Mesenchymal stem cell (in vitro differentiated cells and primary cell): ENCODE data around the gene USP3.
"Not testable (repeated sequence)": the region's sequence is repeated elsewhere in the genome, so short reads cannot be mapped to it uniquely, and the experiment has no call there.

ENCODE experiments used
- DNase-seq: peaks from one replicate; pipeline ENCODE4 v3.0.0-alpha.2; 2013
- H2AFZ ChIP-seq: one replicate; pipeline ENCODE4 v1.6.1; 2013; ENCODE audit warnings: low read depth, mild to moderate bottlenecking, control low read depth, inconsistent platforms, low read length, moderate library complexity
- H2AK5ac ChIP-seq: 2 replicates; pipeline ENCODE4 v1.6.1; 2013; ENCODE audit warnings: low read length, moderate library complexity, mild to moderate bottlenecking, inconsistent platforms; ENCODE audit not compliant: severe bottlenecking
- H2BK120ac ChIP-seq: one replicate; pipeline ENCODE4 v1.6.1; 2013; ENCODE audit warnings: low read depth, mild to moderate bottlenecking, inconsistent platforms, low read length, moderate library complexity
- H2BK12ac ChIP-seq, 2 experiments: one replicate each; pipeline ENCODE4 v1.6.1; 2013; ENCODE audit warnings: inconsistent platforms in 2 of 2, low read length in 2 of 2, mild to moderate bottlenecking in 2 of 2, moderate library complexity in 2 of 2, control low read depth in 1 of 2
- H2BK15ac ChIP-seq: one replicate; pipeline ENCODE4 v1.6.1; 2013; ENCODE audit warnings: mild to moderate bottlenecking, low read depth, inconsistent platforms; ENCODE audit not compliant: poor library complexity, severe bottlenecking
- H2BK5ac ChIP-seq: 2 replicates; pipeline ENCODE4 v1.6.1; 2013; ENCODE audit warnings: low read depth, mild to moderate bottlenecking, low read length, control low read depth, inconsistent platforms; ENCODE audit not compliant: poor library complexity, severe bottlenecking
- H3K14ac ChIP-seq, 2 experiments: one replicate each; pipeline ENCODE4 v1.6.1; 2013; ENCODE audit warnings: inconsistent platforms in 2 of 2, low read length in 2 of 2, control low read depth in 1 of 2, mild to moderate bottlenecking in 1 of 2, moderate library complexity in 1 of 2
- H3K18ac ChIP-seq, 2 experiments: one replicate each; pipeline ENCODE4 v1.6.1; 2013; ENCODE audit warnings: inconsistent platforms in 2 of 2, low read length in 2 of 2, control low read depth in 1 of 2, low read depth in 1 of 2, mild to moderate bottlenecking in 1 of 2
- H3K23ac ChIP-seq, 2 experiments: one replicate each; pipeline ENCODE4 v1.6.1; 2013; ENCODE audit warnings: inconsistent platforms in 2 of 2, low read length in 2 of 2, mild to moderate bottlenecking in 2 of 2, moderate library complexity in 2 of 2, control low read depth in 1 of 2
- H3K27ac ChIP-seq: 2 replicates; pipeline ENCODE4 v1.5.1; 2013; ENCODE audit warnings: mild to moderate bottlenecking, moderate library complexity, low read length, control low read depth, inconsistent platforms; ENCODE audit not compliant: poor library complexity, severe bottlenecking
- H3K27me3 ChIP-seq, 2 experiments: 2 replicates each; pipeline versions ENCODE4 v1.6.1 to v1.7.0; 2013; ENCODE audit warnings: low read length in 2 of 2, mild to moderate bottlenecking in 2 of 2, moderate library complexity in 2 of 2, control low read depth in 1 of 2, inconsistent platforms in 1 of 2; ENCODE audit not compliant: control insufficient read depth in 1 of 2, insufficient read depth in 1 of 2
- H3K36me3 ChIP-seq, 2 experiments: 2 replicates each; pipeline versions ENCODE4 v1.6.1 to v1.7.0; 2013; ENCODE audit warnings: low read length in 2 of 2, control low read depth in 1 of 2, inconsistent platforms in 1 of 2, low read depth in 1 of 2, mild to moderate bottlenecking in 1 of 2; ENCODE audit not compliant: insufficient read depth in 2 of 2, control insufficient read depth in 1 of 2
- H3K4ac ChIP-seq, 2 experiments: one replicate each; pipeline ENCODE4 v1.6.1; 2013; ENCODE audit warnings: inconsistent platforms in 2 of 2, low read length in 2 of 2, mild to moderate bottlenecking in 2 of 2, moderate library complexity in 2 of 2, control low read depth in 1 of 2, low read depth in 1 of 2
- H3K4me1 ChIP-seq: 2 replicates; pipeline ENCODE4 v1.6.1; 2013; ENCODE audit warnings: low read depth, low read length, control low read depth; ENCODE audit not compliant: control insufficient read depth, insufficient read depth
- H3K4me2 ChIP-seq: 2 replicates; pipeline ENCODE4 v1.6.1; 2013; ENCODE audit warnings: low read length, mild to moderate bottlenecking, inconsistent platforms; ENCODE audit not compliant: poor library complexity, severe bottlenecking
- H3K4me3 ChIP-seq, 2 experiments: 2 replicates each; pipeline versions ENCODE4 v1.5.1 to v1.7.0; 2013; ENCODE audit warnings: low read length in 2 of 2, mild to moderate bottlenecking in 2 of 2, control low read depth in 1 of 2, low read depth in 1 of 2; ENCODE audit not compliant: insufficient read depth in 1 of 2
- H3K79me1 ChIP-seq: replicated peaks from 2 replicates; pipeline ENCODE4 v1.6.1; 2013; ENCODE audit warnings: mild to moderate bottlenecking, control low read depth, low read length, inconsistent platforms; ENCODE audit not compliant: poor library complexity, severe bottlenecking
- H3K9ac ChIP-seq: 2 replicates; pipeline ENCODE4 v1.7.0; 2013; ENCODE audit warnings: mild to moderate bottlenecking, low read length, moderate library complexity
- H3K9me3 ChIP-seq: 2 replicates; pipeline ENCODE4 v1.7.0; 2013; ENCODE audit warnings: mild to moderate bottlenecking, low read length; ENCODE audit not compliant: control insufficient read depth
- H4K8ac ChIP-seq: one replicate; pipeline ENCODE4 v1.6.1; 2013; ENCODE audit warnings: inconsistent platforms, mild to moderate bottlenecking, low read length, moderate library complexity
- H4K91ac ChIP-seq: one replicate; pipeline ENCODE4 v1.6.1; 2013; ENCODE audit warnings: mild to moderate bottlenecking, low read length, inconsistent platforms
- WGBS: methylation state at CpG from one replicate; pipeline ENCODE4 v1.1.7; 2013; ENCODE audit warnings: mixed read lengths; 5-methylcytosine and 5-hydroxymethylcytosine counted together

USP3 gene

GRCh38 chr15:63520462-63520861 is 16.1 kb downstream of the USP3 start:
- not testable (repeated sequence) for H2BK12ac ChIP-seq, H3K27ac ChIP-seq, H3K14ac ChIP-seq, H3K23ac ChIP-seq, H2AK5ac ChIP-seq, H4K91ac ChIP-seq, H2BK15ac ChIP-seq, H3K36me3 ChIP-seq, H3K4me1 ChIP-seq, H2BK120ac ChIP-seq, H4K8ac ChIP-seq, DNase-seq, H3K9me3 ChIP-seq, H3K18ac ChIP-seq, H3K27me3 ChIP-seq, H2BK5ac ChIP-seq, H3K4me3 ChIP-seq, H3K9ac ChIP-seq, H3K4me2 ChIP-seq, H3K4ac ChIP-seq, H2AFZ ChIP-seq
- WGBS = 97% methylated on average over 7 of the region's 7 CpGs
- peaks cover 15% of the 10 kb centered on the region for H3K79me1 ChIP-seq

- DNase-seq = no peak
- Histone ChIP-seq H3K9me3 (no peaks in the 10 kb centered on the region), H2AFZ (no peak overlapping the region), H3K9ac (peak overlapping the region; percentile 62), H3K14ac (no peak overlapping the region), H3K18ac (no peak overlapping the region), H3K27ac (no peak overlapping the region), H3K36me3 (peaks cover 0 to 4% of the 10 kb centered on the region in 2 experiments), H2BK12ac (no peak overlapping the region), H4K8ac (peak overlapping the region; percentile 47), H3K4me2 (no peak overlapping the region), H3K4me3 (peak overlapping the region in 1 of 2 experiments; percentile 50), H3K4ac (peak overlapping the region in 1 of 2 experiments; percentile 40), H3K79me1 (peaks cover 15% of the 10 kb centered on the region), H2BK120ac (no peak overlapping the region), H2BK15ac (no peak overlapping the region), H3K4me1 (peaks cover 3% of the 10 kb centered on the region), H3K23ac (no peak overlapping the region), H2AK5ac (no peak overlapping the region), H3K27me3 (no peaks in the 10 kb centered on the region), H2BK5ac (no peak overlapping the region), H4K91ac (peak overlapping the region; percentile 20)
- WGBS = 85% methylated on average over 3 of the region's 3 CpGs
Measured at GRCh38 chr15:63522225-63522578, 17.8 kb downstream of the USP3 start.

- DNase-seq = peak; percentile 37
- Histone ChIP-seq H4K8ac (no peak overlapping the region), H3K18ac (no peak overlapping the region), H3K14ac (no peak overlapping the region), H3K9me3 (no peaks in the 10 kb centered on the region), H3K4me1 (peaks cover 2% of the 10 kb centered on the region), H2BK15ac (no peak overlapping the region), H2BK12ac (no peak overlapping the region), H2BK5ac (no peak overlapping the region), H2BK120ac (no peak overlapping the region), H2AFZ (no peak overlapping the region), H4K91ac (no peak overlapping the region), H3K79me1 (peaks cover 15% of the 10 kb centered on the region), H3K27me3 (no peaks in the 10 kb centered on the region), H3K27ac (no peak overlapping the region), H3K4me3 (no peak overlapping the region), H3K4me2 (no peak overlapping the region), H3K23ac (no peak overlapping the region), H3K4ac (no peak overlapping the region), H3K36me3 (peaks cover 0 to 4% of the 10 kb centered on the region in 2 experiments), H3K9ac (no peak overlapping the region), H2AK5ac (no peak overlapping the region)
- 91% methylated on average over 4 of the region's 4 CpGs for WGBS
Measured at GRCh38 chr15:63523306-63523990, 19.1 kb downstream of the USP3 start.

- H4K91ac ChIP-seq = no peak overlapping the region
- H3K9ac ChIP-seq = no peak overlapping the region
- no peaks in the 10 kb centered on the region for H3K27me3 ChIP-seq
- H3K79me1 ChIP-seq = peaks cover 15% of the 10 kb centered on the region
- H3K4me2 ChIP-seq = no peak overlapping the region
- H3K9me3 ChIP-seq = no peaks in the 10 kb centered on the region
- no peak overlapping the region for H2BK120ac ChIP-seq
- peaks cover 0 to 4% of the 10 kb centered on the region in 2 experiments for H3K36me3 ChIP-seq
- H2BK5ac ChIP-seq = no peak overlapping the region
- H3K27ac ChIP-seq = no peak overlapping the region
- no peak overlapping the region for H2AK5ac ChIP-seq
- no peak overlapping the region for H3K4me3 ChIP-seq
- H3K4me1 ChIP-seq = peaks cover 2% of the 10 kb centered on the region
- no peak overlapping the region for H3K23ac ChIP-seq
- no peak overlapping the region for H3K4ac ChIP-seq
- no peak for DNase-seq
- H2BK15ac ChIP-seq = no peak overlapping the region
- 98% methylated on average over 5 of the region's 5 CpGs for WGBS
- H2AFZ ChIP-seq = no peak overlapping the region
- H2BK12ac ChIP-seq = no peak overlapping the region
- no peak overlapping the region for H3K18ac ChIP-seq
- H3K14ac ChIP-seq = no peak overlapping the region
- H4K8ac ChIP-seq = no peak overlapping the region
Measured at GRCh38 chr15:63524316-63525015, 20.1 kb downstream of the USP3 start.
